WERI-Rb-1 (cell line): ENCODE results near the gene CRIP1.

Source experiments
- DNase-seq: peaks from one replicate; pipeline ENCODE4 v3.0.0-alpha.2; 2020
- H3K27ac ChIP-seq: fragments of 250-450 bp; sonication (Bioruptor Pico); 2 replicates; pipeline ENCODE4 v1.5.1; 2020; ENCODE audit warnings: mild to moderate bottlenecking, moderate library complexity
- H3K27me3 ChIP-seq: fragments of 250-450 bp; sonication (Bioruptor Pico); 2 replicates; pipeline ENCODE4 v1.5.1; 2021; ENCODE audit warnings: mild to moderate bottlenecking, low read depth, moderate library complexity; ENCODE audit not compliant: insufficient read depth, severe bottlenecking
- H3K36me3 ChIP-seq: fragments of 250-450 bp; sonication (Bioruptor Pico); 2 replicates; pipeline ENCODE4 v1.5.1; 2020; ENCODE audit warnings: mild to moderate bottlenecking, moderate library complexity
- H3K4me3 ChIP-seq: 2 replicates; pipeline ENCODE4 v1.5.1; 2011; ENCODE audit warnings: low read depth, mild to moderate bottlenecking, control low read depth, low read length
- H3K9me3 ChIP-seq: fragments of 250-450 bp; sonication (Bioruptor Pico); 2 replicates; pipeline ENCODE4 v1.5.1; 2021; ENCODE audit warnings: mild to moderate bottlenecking, moderate library complexity; ENCODE audit not compliant: severe bottlenecking
- CTCF ChIP-seq: IDR thresholded peaks from 2 replicates; pipeline ENCODE4 v1.5.1; 2011; ENCODE audit warnings: low read depth, mild to moderate bottlenecking, control low read depth, inconsistent platforms, low read length

The CRIP1 gene

GRCh38 chr14:105536691-105537579, 50.2 kb downstream of the CRIP1 start:
- no peak overlapping the region for H3K4me3 ChIP-seq
- H3K9me3 ChIP-seq, result no peaks in the 10 kb centered on the region
- H3K27me3 ChIP-seq, result peaks cover 64% of the 10 kb centered on the region
- H3K36me3 ChIP-seq, result no peaks in the 10 kb centered on the region
- no peak overlapping the region for H3K27ac ChIP-seq
- no peak for DNase-seq
- no peak for TF ChIP-seq CTCF

- no peak overlapping the region for H3K4me3 ChIP-seq
- TF ChIP-seq CTCF, result peak; percentile 95
- H3K27ac ChIP-seq, result no peak overlapping the region
- DNase-seq, result peak; percentile 55
- no peaks in the 10 kb centered on the region for H3K9me3 ChIP-seq
- peaks cover 71% of the 10 kb centered on the region for H3K27me3 ChIP-seq
- no peaks in the 10 kb centered on the region for H3K36me3 ChIP-seq
These were observed 51.1 kb downstream of the CRIP1 start for GRCh38 chr14:105537580-105538474.
